ENCODE data around the gene KLHL42. TPM values are rescaled to one million over a fixed set of nuclear protein-coding genes. Genes with fewer than 3 reads are reported as not detected.

KLHL42 gene
- total and polyA plus RNA-seq, 10 of the 15 experiments (the other 5 are each of a cell fraction or from before 2014, with no cell fraction given), result 2.1 to 18.2 (median 13.1) TPM

GRCh38 chr12:27733052-27733656 lies 46.9 kb upstream of the KLHL42 start (continued):
- TF ChIP-seq BRCA1 (IDR thresholded peaks at IDR 0.05; ENCODE audit: low read depth, low read length), result no peak
- no peak for TF ChIP-seq JUND (IDR thresholded peaks at IDR 0.05; ENCODE audit: low read depth, low read length)
- peak; percentile 96 for TF ChIP-seq RAD21 (IDR thresholded peaks at IDR 0.05; ENCODE audit: insufficient read depth, low read depth, low read length)
- TF ChIP-seq IRF4 (IDR thresholded peaks at IDR 0.05; ENCODE audit: low read depth, low read length), result no peak
- TF ChIP-seq CBX5 (IDR thresholded peaks at IDR 0.05; ENCODE audit: low read depth), result no peak
- no peak for TF ChIP-seq NBN (IDR thresholded peaks at IDR 0.05)
- no peak for TF ChIP-seq BMI1 (IDR thresholded peaks at IDR 0.05; ENCODE audit: borderline replicate concordance)

- Histone ChIP-seq H3K27ac (ENCODE audit: control insufficient read depth, insufficient read depth) (no peak overlapping the region), H4K20me1 (ENCODE audit: control insufficient read depth, insufficient read depth) (no peaks in the 10 kb centered on the region), H3K9ac (ENCODE audit: control insufficient read depth, insufficient read depth, low read length) (no peak overlapping the region), H3K9me3 (replicated peaks; ENCODE audit: control insufficient read depth, insufficient read depth, low read length) (no peaks in the 10 kb centered on the region), H3K27me3 (replicated peaks in 1 of 2; ENCODE audit: control insufficient read depth in 2 of 2, insufficient read depth in 2 of 2, low read length in 1 of 2) (no peaks in the 10 kb centered on the region), H3K4me2 (ENCODE audit: control insufficient read depth, insufficient read depth) (no peak overlapping the region), H2AFZ (ENCODE audit: control insufficient read depth, low read depth, low read length) (no peak overlapping the region), H3K79me2 (ENCODE audit: control insufficient read depth, insufficient read depth, low read length) (no peaks in the 10 kb centered on the region; the same call in 1 of the 2 replicates), H3K36me3 (ENCODE audit: control insufficient read depth in 2 of 2, insufficient read depth in 2 of 2, low read length in 1 of 2) (peaks cover 5 to 13% of the 10 kb centered on the region in 2 experiments; a peak in 3 of 4 replicates), H3K4me1 (ENCODE audit: control insufficient read depth, insufficient read depth, low read length) (no peaks in the 10 kb centered on the region), H3K4me3 (no peak overlapping the region)
- ATAC-seq, result no peak
- TF ChIP-seq, protein P1, sequence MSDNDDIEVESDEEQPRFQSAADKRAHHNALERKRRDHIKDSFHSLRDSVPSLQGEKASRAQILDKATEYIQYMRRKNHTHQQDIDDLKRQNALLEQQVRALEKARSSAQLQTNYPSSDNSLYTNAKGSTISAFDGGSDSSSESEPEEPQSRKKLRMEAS (IDR thresholded peaks at IDR 0.05; ENCODE audit: low read depth, low read length), result no peak
- TF ChIP-seq PKNOX1 (IDR thresholded peaks at IDR 0.05) (no peak), NKRF (conservative IDR thresholded peaks at IDR 0.05) (no peak), YY1 (IDR thresholded peaks at IDR 0.05; ENCODE audit: low read depth, low read length) (no peak), SMAD1 (IDR thresholded peaks at IDR 0.05; ENCODE audit: low read depth, partially characterized antibody) (no peak)
- in situ Hi-C loops (cut with MboI), result loop anchor here (5.0 kb wide), 2 partner anchors 209 to 1144 kb away; no protein-coding TSS in a partner anchor
- DNase-seq (ENCODE audit: low read depth, low spot score), result no peak
- BruUV-seq (replicated peaks), result no TSS peak
- CTCF ChIA-PET, result interaction anchor here (0.6 to 7.4 kb wide), 24 partner anchors 9 to 1584 kb away, joined by 3 to 122 read pairs (median 4); no protein-coding TSS in a partner anchor
- RAD21 ChIA-PET (ENCODE audit: unreplicated experiment), result interaction anchor here (0.6 to 3.4 kb wide), 10 partner anchors 9 to 1266 kb away, joined by 3 to 43 read pairs (median 4); no protein-coding TSS in a partner anchor
- intact Hi-C loops (cut with micrococcal nuclease; ENCODE audit: unreplicated experiment), result loop anchor here (1.0 to 2.0 kb wide), 4 partner anchors 47 to 1139 kb away; partner anchors contain the start of genes KLHL42 and MANSC4
- no peak for FAIRE-seq
- SMC1A ChIA-PET (ENCODE audit: uncharacterized antibody, unreplicated experiment), result interaction anchor here (0.7 to 6.6 kb wide), 12 partner anchors 9 to 209 kb away, joined by 3 to 70 read pairs (median 4); no protein-coding TSS in a partner anchor
- WGBS (ENCODE audit: insufficient coverage, insufficient replicate concordance, low lambda C conversion rate, missing lambda C conversion rate), result 95% methylated on average over 1 of the region's 1 CpG
- POLR2A ChIA-PET, result interaction anchor here (0.6 to 1.0 kb wide), 3 partner anchors 22 to 206 kb away, joined by 4 read pairs; no protein-coding TSS in a partner anchor
Observed at GRCh38 chr12:27733791-27734190, 46.2 kb upstream of the KLHL42 start.
